GM19043 (cell line): Measurements from ENCODE around the gene GPBAR1.

Source experiments
- ATAC-seq: cut with Tn5 transposase; IDR thresholded peaks from one replicate; pipeline ENCODE4 v1.9.1; 2021; ENCODE audit warnings: low read depth; ENCODE audit not compliant: unreplicated experiment

GPBAR1 gene, protein sequence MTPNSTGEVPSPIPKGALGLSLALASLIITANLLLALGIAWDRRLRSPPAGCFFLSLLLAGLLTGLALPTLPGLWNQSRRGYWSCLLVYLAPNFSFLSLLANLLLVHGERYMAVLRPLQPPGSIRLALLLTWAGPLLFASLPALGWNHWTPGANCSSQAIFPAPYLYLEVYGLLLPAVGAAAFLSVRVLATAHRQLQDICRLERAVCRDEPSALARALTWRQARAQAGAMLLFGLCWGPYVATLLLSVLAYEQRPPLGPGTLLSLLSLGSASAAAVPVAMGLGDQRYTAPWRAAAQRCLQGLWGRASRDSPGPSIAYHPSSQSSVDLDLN

GRCh38 chr2:218260742-218261422 lies at the start of gene GPBAR1:
GPBAR1 (plus strand) TSS chr2:218261015; CDS start chr2:218262725, 1,710 bp downstream.
- no peak for ATAC-seq

DNA sequence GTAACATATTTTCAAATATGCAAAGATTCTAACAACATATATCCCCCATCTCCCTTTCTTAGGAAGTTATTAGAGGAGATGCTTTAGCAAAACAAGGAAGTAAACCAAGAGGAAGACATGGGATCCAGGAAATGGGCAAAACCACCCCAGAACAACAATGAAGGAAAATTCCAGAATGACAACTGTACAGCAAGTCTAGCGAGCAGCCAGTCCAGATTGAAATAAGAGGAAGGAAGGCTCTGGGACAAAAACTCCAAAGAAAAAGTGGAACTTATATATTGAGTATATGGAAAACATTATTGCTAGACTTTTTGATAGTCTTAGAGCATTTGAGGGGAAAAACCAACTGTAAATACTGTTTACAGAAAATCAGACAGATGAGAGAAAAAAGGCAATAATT lies 46.7 kb upstream of the GPBAR1 start:
- no peak for ATAC-seq

DNA sequence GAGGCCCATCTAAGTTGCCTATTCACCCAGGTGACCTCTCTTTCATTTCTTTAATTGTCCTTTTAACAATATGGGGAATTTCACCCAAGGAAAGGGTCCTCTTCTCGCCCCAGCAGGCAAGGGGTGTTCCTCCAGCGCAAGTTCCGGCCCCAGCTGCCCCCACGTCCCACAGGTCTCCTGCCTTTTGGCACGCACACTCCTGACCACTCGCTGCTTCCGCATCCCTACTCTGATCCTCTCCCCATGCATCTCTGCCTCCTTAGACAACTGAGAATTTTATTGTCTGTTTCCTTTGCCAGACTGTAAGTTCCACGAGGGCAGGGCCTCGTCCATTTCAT lies 44.5 kb upstream of the GPBAR1 start:
- ATAC-seq: no peak

DNA sequence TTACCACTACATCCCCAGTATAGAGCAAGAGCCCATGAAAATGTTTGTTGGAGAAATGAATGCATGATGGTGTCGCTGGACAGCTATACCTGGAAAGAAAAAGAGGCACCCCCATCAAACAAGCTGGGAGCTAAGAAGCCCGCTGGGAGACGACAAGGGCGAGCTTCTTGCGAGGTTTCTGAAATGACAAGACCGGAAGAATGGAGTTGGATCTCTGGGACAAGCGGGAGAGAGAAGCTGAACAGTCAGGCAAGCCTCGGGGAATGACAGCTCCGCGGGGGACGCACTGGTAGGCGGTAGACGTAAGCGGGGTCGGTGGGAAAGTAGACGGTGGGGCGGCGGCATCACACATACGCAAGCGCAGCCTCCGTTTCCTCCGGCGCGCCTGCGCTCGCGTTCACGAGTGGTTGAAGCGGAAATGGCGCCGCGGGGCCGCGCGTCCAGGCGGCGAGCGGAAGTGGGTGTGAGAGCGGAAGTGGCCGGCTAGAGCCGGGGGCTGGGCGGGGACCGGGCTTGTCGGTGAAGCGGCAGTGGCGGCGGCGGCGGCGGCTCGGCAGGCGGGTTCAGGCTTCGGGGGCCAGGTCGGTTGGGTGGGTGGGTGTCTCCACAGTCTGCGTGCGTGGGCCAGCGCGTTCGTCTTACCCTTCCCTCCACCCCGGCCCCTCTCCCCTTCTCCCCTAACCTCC lies 44.0 kb upstream of the GPBAR1 start, which contains the start of gene ARPC2:
Gene ARPC2 (plus strand): TSS at position 516 of the 686 bp plus-strand sequence. CDS start 282 bp downstream, outside the sequence.
- peak; percentile 55 for ATAC-seq

GRCh38 chr2:218217360-218218267 lies 43.2 kb upstream of the GPBAR1 start:
- ATAC-seq: no peak

GRCh38 chr2:218218268-218219185 lies 42.3 kb upstream of the GPBAR1 start:
- peak; percentile 41 for ATAC-seq

GRCh38 chr2:218219934-218220333 lies 40.9 kb upstream of the GPBAR1 start:
- no peak for ATAC-seq

- ATAC-seq: no peak
These were observed 39.8 kb upstream of the GPBAR1 start for GRCh38 chr2:218221000-218221399.

GRCh38 chr2:218223046-218223445 lies 37.8 kb upstream of the GPBAR1 start:
- no peak for ATAC-seq

DNA sequence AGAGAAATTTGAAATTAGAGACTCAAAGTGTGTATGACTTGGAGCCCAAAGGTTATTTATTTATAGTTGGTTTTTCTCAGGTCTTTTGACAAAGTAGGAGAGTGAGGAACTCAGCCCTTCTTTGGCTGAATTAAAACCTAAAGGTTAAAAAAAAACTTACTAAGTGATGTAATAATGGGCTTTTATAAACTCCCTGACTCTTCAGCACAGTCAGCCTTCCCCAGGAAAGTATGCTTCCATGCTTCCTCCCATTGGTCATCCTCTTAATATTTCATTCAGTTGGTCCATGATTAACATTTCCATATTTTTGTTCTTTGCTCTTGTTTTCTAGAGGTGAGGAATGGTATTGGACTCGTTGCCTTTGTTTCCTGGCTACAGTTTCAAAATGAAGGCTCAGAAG lies 36.6 kb upstream of the GPBAR1 start:
- ATAC-seq: no peak

GRCh38 chr2:218226903-218227302 lies 33.9 kb upstream of the GPBAR1 start:
- no peak for ATAC-seq

GRCh38 chr2:218228366-218229090 lies 32.3 kb upstream of the GPBAR1 start:
- no peak for ATAC-seq

- peak; percentile 88 for ATAC-seq
These were observed 31.6 kb upstream of the GPBAR1 start for GRCh38 chr2:218229239-218229638.

DNA sequence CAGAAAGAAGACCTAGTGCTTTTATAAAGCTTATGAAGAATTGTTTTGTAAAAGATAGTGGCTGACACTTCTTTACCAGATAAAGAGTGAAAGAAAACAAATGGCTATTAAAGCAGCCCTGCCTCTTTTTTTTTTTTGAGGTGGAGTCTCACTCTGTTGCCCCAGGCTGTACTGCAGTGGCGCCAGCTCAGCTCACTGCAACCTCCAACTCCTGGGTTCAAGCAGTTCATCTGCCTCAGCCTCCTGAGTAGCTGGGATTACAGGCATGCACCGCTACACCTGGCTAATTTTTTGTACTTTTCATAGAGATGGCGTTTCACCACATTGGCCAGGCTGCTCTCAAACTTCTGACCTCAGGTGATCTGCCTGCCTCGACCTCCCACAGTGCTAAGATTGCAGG lies 31.0 kb upstream of the GPBAR1 start:
- no peak for ATAC-seq

DNA sequence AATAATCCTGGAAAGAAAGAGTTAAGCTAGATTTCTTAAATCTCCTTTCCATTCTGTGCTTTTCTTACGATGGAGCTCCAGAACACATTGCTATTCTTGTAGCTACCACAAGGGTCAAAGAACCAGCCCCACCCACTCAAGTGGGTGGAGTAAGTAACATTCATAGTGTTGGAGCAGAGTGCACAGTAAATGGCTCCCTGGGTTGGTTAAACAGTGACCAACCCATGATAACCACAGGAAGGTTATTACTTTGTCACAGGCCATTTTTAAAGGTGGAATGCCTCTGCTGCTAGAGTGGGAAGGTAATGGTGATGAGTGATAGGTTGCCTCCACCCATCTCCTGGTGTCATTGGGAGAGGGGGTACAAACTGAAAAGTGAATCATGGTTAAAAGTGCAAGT lies 29.9 kb upstream of the GPBAR1 start:
- peak; percentile 56 for ATAC-seq

GRCh38 chr2:218233543-218233942 lies 27.3 kb upstream of the GPBAR1 start:
- ATAC-seq: no peak

DNA sequence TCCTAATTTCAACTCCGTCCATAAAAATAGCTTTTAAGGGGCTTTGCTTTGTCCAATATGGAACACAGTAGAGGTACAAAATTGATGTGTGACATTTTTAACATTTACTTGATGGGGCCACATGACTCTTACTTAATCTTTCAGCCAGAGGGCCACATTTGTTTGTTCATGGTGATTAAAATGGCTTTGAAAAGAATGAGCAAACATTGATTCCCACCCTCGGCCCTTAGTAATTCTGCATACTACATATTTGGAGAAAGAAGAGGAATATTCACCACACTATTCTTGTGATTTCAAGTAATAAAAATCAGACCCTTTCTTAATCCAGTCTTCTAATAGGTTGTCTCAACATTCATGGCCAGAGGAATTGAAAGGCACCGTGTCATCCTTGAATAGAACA lies 26.3 kb upstream of the GPBAR1 start:
- ATAC-seq: no peak

GRCh38 chr2:218235017-218235416 lies 25.8 kb upstream of the GPBAR1 start:
- ATAC-seq: no peak

- no peak for ATAC-seq
These were observed 24.0 kb upstream of the GPBAR1 start for GRCh38 chr2:218236829-218237228.
